Measurements from ENCODE around the gene SNX8.

SNX8 gene

GRCh38 chr7:2276107-2276506, 38.1 kb downstream of the SNX8 start:
- no peak overlapping the region for H3K27ac ChIP-seq
- TF ChIP-seq CTCF (conservative IDR thresholded peaks at IDR 0.05), result no peak

GRCh38 chr7:2275101-2275500, 39.1 kb downstream of the SNX8 start:
- no peak overlapping the region for H3K27ac ChIP-seq
- TF ChIP-seq CTCF (conservative IDR thresholded peaks at IDR 0.05), result no peak

- no peak overlapping the region for H3K27ac ChIP-seq
- TF ChIP-seq CTCF (conservative IDR thresholded peaks at IDR 0.05), result no peak
These were observed 39.6 kb downstream of the SNX8 start for GRCh38 chr7:2274666-2275065.

GRCh38 chr7:2273866-2274265, 40.4 kb downstream of the SNX8 start:
- H3K27ac ChIP-seq, result no peak overlapping the region
- TF ChIP-seq CTCF (conservative IDR thresholded peaks at IDR 0.05), result no peak

GRCh38 chr7:2272031-2272430, 42.2 kb downstream of the SNX8 start:
- no peak for TF ChIP-seq CTCF (conservative IDR thresholded peaks at IDR 0.05)
- no peak overlapping the region for H3K27ac ChIP-seq

GRCh38 chr7:2271273-2272026, 42.8 kb downstream of the SNX8 start:
- TF ChIP-seq CTCF (conservative IDR thresholded peaks at IDR 0.05), result no peak
- H3K27ac ChIP-seq, result no peak overlapping the region

GRCh38 chr7:2270495-2270894, 43.7 kb downstream of the SNX8 start:
- no peak overlapping the region for H3K27ac ChIP-seq
- no peak for TF ChIP-seq CTCF (conservative IDR thresholded peaks at IDR 0.05)
